ENCODE measurements around the gene DPP4.

Gene DPP4

GRCh38 chr2:162085090-162085891 lies 11.3 kb upstream of the DPP4 start:
- no peak for DNase-seq

GRCh38 chr2:162084536-162084935 lies 10.5 kb upstream of the DPP4 start:
- no peak for DNase-seq

- DNase-seq = no peak
Observed at GRCh38 chr2:162082681-162083080, 8.7 kb upstream of the DPP4 start.

- no peak for DNase-seq
Observed at GRCh38 chr2:162082036-162082435, 8.0 kb upstream of the DPP4 start.

DNA sequence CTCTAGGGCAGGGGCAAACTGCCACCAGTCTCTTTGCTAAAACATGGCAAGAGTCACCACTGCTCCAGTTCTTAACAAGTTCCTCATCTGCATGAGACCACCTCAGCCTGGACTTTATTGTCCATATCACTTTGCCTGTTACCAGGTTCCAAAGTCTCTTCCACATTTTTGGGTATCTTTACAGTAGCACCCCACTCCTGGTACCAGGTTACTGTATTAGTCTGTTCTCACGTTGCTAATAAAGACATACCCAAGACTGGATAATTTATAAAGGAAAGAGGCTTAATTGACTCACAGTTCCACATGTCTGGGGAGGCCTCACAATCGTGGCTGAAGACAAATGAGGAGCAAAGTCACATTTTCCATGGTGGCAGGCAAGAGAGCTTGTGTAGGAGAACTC lies 5.5 kb upstream of the DPP4 start:
- no peak for DNase-seq

DNA sequence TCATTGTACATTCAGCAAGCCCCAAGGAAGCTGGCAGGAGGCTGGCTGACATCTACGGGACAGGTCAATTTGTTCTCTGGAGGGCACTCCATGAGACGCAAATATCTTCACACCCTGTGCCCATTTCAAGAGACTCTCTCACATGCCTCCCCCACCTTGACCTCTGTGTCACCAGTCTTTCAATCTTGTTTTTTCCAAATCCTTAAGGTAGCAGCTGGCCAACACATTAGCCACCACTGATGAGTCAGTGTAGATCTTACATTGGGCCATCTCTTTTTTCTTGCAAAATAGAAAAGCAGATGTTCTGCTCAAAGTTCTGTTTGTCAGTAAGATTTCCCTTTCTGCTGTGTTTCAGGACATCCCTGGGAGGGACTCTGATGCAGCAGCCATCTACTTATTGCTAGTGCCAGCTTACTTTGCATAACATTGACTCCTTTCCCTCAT lies 1.7 kb upstream of the DPP4 start:
- no peak for DNase-seq

DNA sequence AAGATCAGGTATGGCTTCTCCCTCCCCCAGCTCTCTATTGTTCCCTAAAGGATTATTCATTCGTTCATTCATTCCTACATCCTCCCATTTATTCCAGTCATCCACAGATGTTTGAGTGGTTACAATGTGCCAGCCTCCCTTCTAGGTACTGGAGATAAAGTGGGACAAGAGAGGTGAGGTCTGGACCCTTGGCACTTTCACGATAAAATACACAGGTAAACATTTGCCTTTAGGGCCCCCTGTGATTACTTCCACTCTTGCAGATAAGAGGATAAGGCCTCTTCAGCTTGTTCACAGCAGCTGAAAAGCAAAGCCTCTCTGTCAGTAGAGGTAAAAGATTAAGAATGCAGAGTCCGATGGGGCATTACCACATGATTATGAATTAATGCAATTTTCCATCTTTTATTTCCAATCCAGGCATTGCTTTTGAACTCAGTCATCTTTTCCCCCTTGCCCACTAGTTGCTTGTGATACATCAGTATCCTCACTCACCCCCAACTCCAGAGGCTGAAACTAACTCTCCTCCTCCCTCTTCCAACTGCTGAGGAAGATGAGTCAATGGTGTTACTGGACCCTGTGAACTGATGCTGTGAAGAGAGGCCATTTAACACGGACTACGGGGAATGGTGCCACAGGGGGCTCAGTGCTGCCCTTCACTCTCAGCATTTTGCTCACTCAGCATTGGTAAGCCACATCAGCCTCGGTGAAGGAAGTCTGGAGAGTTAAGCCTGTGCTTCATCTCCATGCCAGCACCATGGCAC lies 1.1 kb upstream of the DPP4 start:
- DNase-seq = no peak

- no peak for DNase-seq
Observed at GRCh38 chr2:162074632-162074895, 549 bp upstream of the DPP4 start.

- no peak for DNase-seq
Observed at GRCh38 chr2:162072976-162073887, 783 bp downstream of the DPP4 start.

GRCh38 chr2:162072181-162072702 lies 1.8 kb downstream of the DPP4 start:
- no peak for DNase-seq

DNA sequence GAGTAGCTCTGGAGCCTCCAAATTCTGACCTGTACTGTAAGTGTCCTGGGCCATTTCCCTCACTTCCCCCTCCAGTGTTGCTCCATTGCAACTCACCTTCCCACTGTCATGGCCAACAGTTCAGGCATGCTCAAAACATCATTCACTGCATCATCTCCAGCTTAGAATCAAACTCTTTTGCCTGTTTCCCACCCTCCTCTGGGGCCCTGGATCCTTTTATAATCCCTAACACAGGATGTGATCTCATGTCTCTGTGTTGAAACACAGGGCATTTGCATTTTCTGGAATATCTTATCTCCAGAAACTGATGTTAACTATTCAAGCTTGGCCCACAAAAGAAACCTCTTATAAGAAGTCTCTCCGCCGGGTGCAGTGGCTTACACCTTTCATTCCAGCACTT lies 3.0 kb downstream of the DPP4 start:
- DNase-seq = no peak

GRCh38 chr2:162070228-162070936 lies 3.6 kb downstream of the DPP4 start:
- no peak for DNase-seq

- DNase-seq = no peak
Observed at GRCh38 chr2:162069267-162069903, 4.6 kb downstream of the DPP4 start.

GRCh38 chr2:162067596-162067995 lies 6.4 kb downstream of the DPP4 start:
- DNase-seq = no peak

GRCh38 chr2:162065767-162066166 lies 8.2 kb downstream of the DPP4 start:
- DNase-seq = peak; percentile 25

- no peak for DNase-seq
Observed at GRCh38 chr2:162063899-162064298, 10.1 kb downstream of the DPP4 start.

GRCh38 chr2:162063281-162063680 lies 10.7 kb downstream of the DPP4 start:
- DNase-seq = no peak

DNA sequence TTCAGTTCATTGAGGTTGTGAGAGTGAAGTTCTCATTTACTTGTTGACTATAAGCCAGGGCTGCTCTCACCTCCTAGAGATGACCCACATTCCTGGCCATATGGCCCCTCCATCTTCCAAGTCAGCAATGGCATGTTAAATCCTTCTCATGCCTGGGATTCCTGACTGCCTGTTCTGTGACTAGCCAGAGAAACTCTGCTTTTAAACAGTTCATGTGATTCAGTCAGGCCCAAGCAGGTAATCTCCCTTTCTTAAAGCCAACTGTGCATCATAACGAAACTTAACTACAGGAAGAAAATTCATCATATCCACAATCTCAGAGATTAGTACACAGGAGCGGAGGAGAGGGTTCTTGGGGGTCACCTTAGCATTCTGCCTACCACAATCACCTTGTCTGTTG lies 11.5 kb downstream of the DPP4 start:
- DNase-seq = no peak

GRCh38 chr2:162061021-162061420 lies 13.0 kb downstream of the DPP4 start:
- DNase-seq = no peak

GRCh38 chr2:162060532-162060931 lies 13.5 kb downstream of the DPP4 start:
- no peak for DNase-seq

DNA sequence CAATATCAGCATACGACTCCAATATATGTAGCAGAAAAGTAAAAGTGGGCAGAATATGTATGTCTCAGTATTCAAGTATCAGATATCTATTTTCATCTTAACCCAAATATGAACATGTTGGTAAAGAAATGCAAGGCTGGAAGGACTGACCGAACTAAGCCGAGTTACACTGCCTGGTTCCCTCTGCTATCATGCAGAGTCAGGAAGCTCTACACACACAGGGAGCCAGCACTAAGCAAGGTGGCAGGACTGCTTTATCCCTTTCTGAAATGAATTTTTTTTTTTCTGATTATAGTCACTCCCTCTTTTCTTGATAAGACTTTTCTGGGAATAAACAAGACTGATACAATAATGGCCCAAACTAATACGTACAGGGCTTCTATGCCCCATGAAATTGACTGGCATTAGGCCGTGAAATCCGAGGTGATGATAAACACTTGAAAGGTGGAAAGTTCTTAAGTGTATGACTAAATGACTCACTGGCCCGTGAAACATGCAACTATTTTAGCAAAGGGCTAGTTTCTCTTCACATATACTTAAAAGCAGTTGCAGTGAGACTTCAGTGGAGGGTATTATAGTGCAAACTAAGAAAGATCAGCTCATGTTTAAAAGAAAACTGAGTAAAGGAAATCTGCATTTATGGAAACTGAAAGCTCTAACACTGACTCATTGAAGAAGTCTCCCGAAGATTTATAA lies 14.9 kb downstream of the DPP4 start:
- DNase-seq = no peak

Data from NCI-H1092 treated with DMSO at 0.1 percent for 48 hours (cell line).